HepG2 (cell line): Measurements from ENCODE around the gene MCF2L. TPM values are rescaled to one million over a fixed set of nuclear protein-coding genes. Genes with fewer than 3 reads are reported as not detected.

ENCODE experiments used
- CEBPG ChIP-seq: IDR thresholded peaks from 2 replicates; pipeline ENCODE4 v1.6.1; 2016
- CHCHD3 ChIP-seq: sonication (generic); formaldehyde crosslinking; IDR thresholded peaks from 2 replicates; pipeline ENCODE4 v1.8.0; 2022; ENCODE audit warnings: mild to moderate bottlenecking, missing genetic modification reagents, moderate library complexity
- DPF2 ChIP-seq: sonication (generic); formaldehyde crosslinking; IDR thresholded peaks from 2 replicates; pipeline ENCODE4 v1.4.0; 2020; ENCODE audit warnings: mild to moderate bottlenecking, low read depth, missing genetic modification reagents, borderline replicate concordance
- FOXC1 ChIP-seq: sonication (generic); formaldehyde crosslinking; IDR thresholded peaks from 2 replicates; pipeline ENCODE4 v1.8.0; 2022; ENCODE audit warnings: mild to moderate bottlenecking, missing genetic modification reagents, borderline replicate concordance
- HMGA1 ChIP-seq: sonication (generic); formaldehyde crosslinking; conservative IDR thresholded peaks from 2 replicates; pipeline ENCODE4 v1.4.0; 2020; ENCODE audit warnings: missing genetic modification reagents
- IRF2 ChIP-seq: IDR thresholded peaks from 2 replicates; pipeline ENCODE4 v1.6.1; 2018; ENCODE audit warnings: missing genetic modification reagents, missing compliant biosample characterization
- JARID2 ChIP-seq: sonication (generic); formaldehyde crosslinking; IDR thresholded peaks from 2 replicates; pipeline ENCODE4 v1.8.1; 2023; ENCODE audit warnings: missing genetic modification reagents, inconsistent platforms; ENCODE audit not compliant: insufficient replicate concordance
- MIXL1 ChIP-seq: IDR thresholded peaks from 2 replicates; pipeline ENCODE4 v1.6.1; 2016
- NFIC ChIP-seq: IDR thresholded peaks from 2 replicates; pipeline ENCODE4 v1.6.1; 2012; ENCODE audit warnings: mild to moderate bottlenecking, low read length, inconsistent platforms
- NFKBIZ ChIP-seq: IDR thresholded peaks from 2 replicates; pipeline ENCODE4 v1.6.1; 2018; ENCODE audit warnings: missing genetic modification reagents, missing compliant biosample characterization
- PAWR ChIP-seq: sonication (generic); formaldehyde crosslinking; IDR thresholded peaks from 2 replicates; pipeline ENCODE4 v1.4.0; 2020; ENCODE audit warnings: missing genetic modification reagents, mild to moderate bottlenecking, borderline replicate concordance
- PCBP1 ChIP-seq: fragments of 200-400 bp; formaldehyde crosslinking; IDR thresholded peaks from 2 replicates; pipeline ENCODE4 v1.6.1; 2017; ENCODE audit warnings: mild to moderate bottlenecking, low read depth, low read length, borderline replicate concordance
- PHF8 ChIP-seq: sonication (generic); formaldehyde crosslinking; IDR thresholded peaks from 2 replicates; pipeline ENCODE4 v1.5.0; 2020; ENCODE audit warnings: missing genetic modification reagents
- POGZ ChIP-seq: sonication (generic); formaldehyde crosslinking; IDR thresholded peaks from 2 replicates; pipeline ENCODE4 v1.4.0; 2020; ENCODE audit warnings: mild to moderate bottlenecking, missing genetic modification reagents
- RFXAP ChIP-seq: sonication (generic); formaldehyde crosslinking; IDR thresholded peaks from 2 replicates; pipeline ENCODE4 v1.4.0; 2020; ENCODE audit warnings: missing genetic modification reagents, borderline replicate concordance
- SMC3 ChIP-seq: IDR thresholded peaks from 2 replicates; pipeline ENCODE4 v1.6.1; 2011; ENCODE audit warnings: low read length, improper control_type of control experiment
- SRSF1 ChIP-seq: fragments of 200-400 bp; formaldehyde crosslinking; optimal IDR thresholded peaks from 2 replicates; pipeline ENCODE3; 2017; ENCODE audit warnings: mild to moderate bottlenecking, low read depth, low read length, moderate library complexity
- SRSF9 ChIP-seq: fragments of 200-400 bp; formaldehyde crosslinking; IDR thresholded peaks from 2 replicates; pipeline ENCODE4 v1.6.1; 2018; ENCODE audit warnings: borderline replicate concordance, mild to moderate bottlenecking, low read depth, low read length; ENCODE audit not compliant: insufficient read depth, poor library complexity, severe bottlenecking
- TBL1XR1 ChIP-seq: fragments of 150-350 bp; IDR thresholded peaks from 2 replicates; pipeline ENCODE4 v1.6.1; 2014; ENCODE audit warnings: borderline replicate concordance, low read length; ENCODE audit not compliant: partially characterized antibody
- ZBTB33 ChIP-seq: sonication (generic); formaldehyde crosslinking; IDR thresholded peaks from 2 replicates; pipeline ENCODE4 v1.4.0; 2020; ENCODE audit warnings: missing genetic modification reagents
- ZBTB42 ChIP-seq: sonication (generic); formaldehyde crosslinking; IDR thresholded peaks from 2 replicates; pipeline ENCODE4 v1.5.0; 2020; ENCODE audit warnings: mild to moderate bottlenecking, missing genetic modification reagents
- ZBTB7B ChIP-seq: sonication (generic); formaldehyde crosslinking; IDR thresholded peaks from 2 replicates; pipeline ENCODE4 v1.4.0; 2020; ENCODE audit warnings: missing genetic modification reagents
- ZFAT ChIP-seq: sonication (generic); formaldehyde crosslinking; conservative IDR thresholded peaks from 2 replicates; pipeline ENCODE4 v1.8.1; 2023; ENCODE audit warnings: missing genetic modification reagents, inconsistent platforms
- ZKSCAN8 ChIP-seq: IDR thresholded peaks from 2 replicates; pipeline ENCODE4 v1.6.1; 2016; ENCODE audit warnings: borderline replicate concordance, missing genetic modification reagents, missing compliant biosample characterization
- ZNF12 ChIP-seq: sonication (generic); formaldehyde crosslinking; IDR thresholded peaks from 2 replicates; pipeline ENCODE4 v1.5.0; 2020; ENCODE audit warnings: missing genetic modification reagents
- ZNF205 ChIP-seq: IDR thresholded peaks from 2 replicates; pipeline ENCODE4 v1.6.1; 2018; ENCODE audit warnings: missing biosample characterization, missing genetic modification reagents
- ZNF674 ChIP-seq: sonication (generic); formaldehyde crosslinking; IDR thresholded peaks from 2 replicates; pipeline ENCODE4 v1.5.0; 2020; ENCODE audit warnings: low read depth, mild to moderate bottlenecking, missing genetic modification reagents
- ZNF691 ChIP-seq: sonication (generic); formaldehyde crosslinking; IDR thresholded peaks from 2 replicates; pipeline ENCODE4 v1.4.0; 2020; ENCODE audit warnings: missing genetic modification reagents, low read depth, mild to moderate bottlenecking, borderline replicate concordance
- polyA plus RNA-seq, 8 experiments: library from polyadenylated mRNA; depleted of rRNA in 3 of 8; stranded (reverse) in 7 of 8; unstranded in 1 of 8; fragments of >200 nt; fragmentation: Illumina TruSeq in 4 of 8; extraction: Trizol in 4 of 8; gene quantifications; 2 replicates each; pipeline versions ENCODE4 v1.2.1 to v1.2.3, GENCODE V29; 2011 to 2016; ENCODE audit warnings: low read depth in 4 of 8, missing spikeins in 1 of 8, mixed read lengths in 1 of 8; ENCODE audit not compliant: insufficient read depth in 1 of 8
- total RNA-seq, 5 experiments: library from RNA; depleted of rRNA; stranded (reverse); fragments of >200 nt; fragmentation: Illumina TruSeq; extraction: Trizol; gene quantifications; 2 replicates each; pipeline ENCODE4 v1.2.3, GENCODE V29; 2016; ENCODE audit warnings: low read depth in 1 of 5
- TF ChIP-seq, protein P1 (sequence below): sonication (generic); formaldehyde crosslinking; IDR thresholded peaks from 2 replicates; pipeline ENCODE4 v1.5.0; 2020; ENCODE audit warnings: mild to moderate bottlenecking, missing genetic modification reagents

MCF2L gene
- total and polyA plus RNA-seq, 2 of the 13 experiments (the other 11 are each of a cell fraction or from before 2014, with no cell fraction given): 19.4 to 28.4 TPM

GRCh38 chr13:112926003-112926402, 43.0 kb upstream of the MCF2L start (continued):
- no peak for TF ChIP-seq ZNF12 (CRISPR knock-in tag)
- no peak for TF ChIP-seq CHCHD3 (CRISPR knock-in tag)
- no peak for TF ChIP-seq CEBPG (CRISPR knock-in tag)
- TF ChIP-seq DPF2: peak; percentile 72
- TF ChIP-seq, protein P1, sequence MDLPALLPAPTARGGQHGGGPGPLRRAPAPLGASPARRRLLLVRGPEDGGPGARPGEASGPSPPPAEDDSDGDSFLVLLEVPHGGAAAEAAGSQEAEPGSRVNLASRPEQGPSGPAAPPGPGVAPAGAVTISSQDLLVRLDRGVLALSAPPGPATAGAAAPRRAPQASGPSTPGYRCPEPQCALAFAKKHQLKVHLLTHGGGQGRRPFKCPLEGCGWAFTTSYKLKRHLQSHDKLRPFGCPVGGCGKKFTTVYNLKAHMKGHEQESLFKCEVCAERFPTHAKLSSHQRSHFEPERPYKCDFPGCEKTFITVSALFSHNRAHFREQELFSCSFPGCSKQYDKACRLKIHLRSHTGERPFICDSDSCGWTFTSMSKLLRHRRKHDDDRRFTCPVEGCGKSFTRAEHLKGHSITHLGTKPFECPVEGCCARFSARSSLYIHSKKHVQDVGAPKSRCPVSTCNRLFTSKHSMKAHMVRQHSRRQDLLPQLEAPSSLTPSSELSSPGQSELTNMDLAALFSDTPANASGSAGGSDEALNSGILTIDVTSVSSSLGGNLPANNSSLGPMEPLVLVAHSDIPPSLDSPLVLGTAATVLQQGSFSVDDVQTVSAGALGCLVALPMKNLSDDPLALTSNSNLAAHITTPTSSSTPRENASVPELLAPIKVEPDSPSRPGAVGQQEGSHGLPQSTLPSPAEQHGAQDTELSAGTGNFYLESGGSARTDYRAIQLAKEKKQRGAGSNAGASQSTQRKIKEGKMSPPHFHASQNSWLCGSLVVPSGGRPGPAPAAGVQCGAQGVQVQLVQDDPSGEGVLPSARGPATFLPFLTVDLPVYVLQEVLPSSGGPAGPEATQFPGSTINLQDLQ (CRISPR knock-in tag): no peak
- no peak for TF ChIP-seq ZFAT (CRISPR knock-in tag)
- TF ChIP-seq ZBTB42: no peak
- no peak for TF ChIP-seq TBL1XR1
- TF ChIP-seq SRSF9: no peak
- no peak for TF ChIP-seq NFIC
- no peak for TF ChIP-seq JARID2 (CRISPR knock-in tag)
- TF ChIP-seq PCBP1: no peak
- TF ChIP-seq MIXL1 (CRISPR knock-in tag): no peak
- no peak for TF ChIP-seq SMC3
- no peak for TF ChIP-seq HMGA1 (CRISPR knock-in tag)
- TF ChIP-seq IRF2 (CRISPR knock-in tag): no peak
- peak; percentile 95 for TF ChIP-seq ZBTB33 (CRISPR knock-in tag)
- no peak for TF ChIP-seq PHF8 (CRISPR knock-in tag)
- TF ChIP-seq SRSF1: no peak
- TF ChIP-seq FOXC1 (CRISPR knock-in tag): no peak
- no peak for TF ChIP-seq PAWR (CRISPR knock-in tag)
- no peak for TF ChIP-seq RFXAP (CRISPR knock-in tag)
- TF ChIP-seq NFKBIZ: no peak
- TF ChIP-seq ZBTB7B (CRISPR knock-in tag): no peak
- TF ChIP-seq ZNF674 (CRISPR knock-in tag): no peak
- no peak for TF ChIP-seq ZNF691 (CRISPR knock-in tag)
- TF ChIP-seq ZNF205: no peak
- TF ChIP-seq ZKSCAN8 (CRISPR knock-in tag): no peak
- peak; percentile 75 for TF ChIP-seq POGZ (CRISPR knock-in tag)
